Mesenchymal stem cell (in vitro differentiated cells and primary cell): ENCODE data around the gene BNC2.

Experiments used
- DNase-seq: peaks from one replicate; pipeline ENCODE4 v3.0.0-alpha.2; 2013
- H2AFZ ChIP-seq: one replicate; pipeline ENCODE4 v1.6.1; 2013; ENCODE audit warnings: low read depth, mild to moderate bottlenecking, control low read depth, inconsistent platforms, low read length, moderate library complexity
- H2AK5ac ChIP-seq: 2 replicates; pipeline ENCODE4 v1.6.1; 2013; ENCODE audit warnings: low read length, moderate library complexity, mild to moderate bottlenecking, inconsistent platforms; ENCODE audit not compliant: severe bottlenecking
- H2BK120ac ChIP-seq: one replicate; pipeline ENCODE4 v1.6.1; 2013; ENCODE audit warnings: low read depth, mild to moderate bottlenecking, inconsistent platforms, low read length, moderate library complexity
- H2BK12ac ChIP-seq, 2 experiments: one replicate each; pipeline ENCODE4 v1.6.1; 2013; ENCODE audit warnings: inconsistent platforms in 2 of 2, low read length in 2 of 2, mild to moderate bottlenecking in 2 of 2, moderate library complexity in 2 of 2, control low read depth in 1 of 2
- H2BK15ac ChIP-seq: one replicate; pipeline ENCODE4 v1.6.1; 2013; ENCODE audit warnings: mild to moderate bottlenecking, low read depth, inconsistent platforms; ENCODE audit not compliant: poor library complexity, severe bottlenecking
- H2BK5ac ChIP-seq: 2 replicates; pipeline ENCODE4 v1.6.1; 2013; ENCODE audit warnings: low read depth, mild to moderate bottlenecking, low read length, control low read depth, inconsistent platforms; ENCODE audit not compliant: poor library complexity, severe bottlenecking
- H3K14ac ChIP-seq, 2 experiments: one replicate each; pipeline ENCODE4 v1.6.1; 2013; ENCODE audit warnings: inconsistent platforms in 2 of 2, low read length in 2 of 2, control low read depth in 1 of 2, mild to moderate bottlenecking in 1 of 2, moderate library complexity in 1 of 2
- H3K18ac ChIP-seq, 2 experiments: one replicate each; pipeline ENCODE4 v1.6.1; 2013; ENCODE audit warnings: inconsistent platforms in 2 of 2, low read length in 2 of 2, control low read depth in 1 of 2, low read depth in 1 of 2, mild to moderate bottlenecking in 1 of 2
- H3K23ac ChIP-seq, 2 experiments: one replicate each; pipeline ENCODE4 v1.6.1; 2013; ENCODE audit warnings: inconsistent platforms in 2 of 2, low read length in 2 of 2, mild to moderate bottlenecking in 2 of 2, moderate library complexity in 2 of 2, control low read depth in 1 of 2
- H3K27ac ChIP-seq: 2 replicates; pipeline ENCODE4 v1.5.1; 2013; ENCODE audit warnings: mild to moderate bottlenecking, moderate library complexity, low read length, control low read depth, inconsistent platforms; ENCODE audit not compliant: poor library complexity, severe bottlenecking
- H3K27me3 ChIP-seq, 2 experiments: 2 replicates each; pipeline versions ENCODE4 v1.6.1 to v1.7.0; 2013; ENCODE audit warnings: low read length in 2 of 2, mild to moderate bottlenecking in 2 of 2, moderate library complexity in 2 of 2, control low read depth in 1 of 2, inconsistent platforms in 1 of 2; ENCODE audit not compliant: control insufficient read depth in 1 of 2, insufficient read depth in 1 of 2
- H3K36me3 ChIP-seq, 2 experiments: 2 replicates each; pipeline versions ENCODE4 v1.6.1 to v1.7.0; 2013; ENCODE audit warnings: low read length in 2 of 2, control low read depth in 1 of 2, inconsistent platforms in 1 of 2, low read depth in 1 of 2, mild to moderate bottlenecking in 1 of 2; ENCODE audit not compliant: insufficient read depth in 2 of 2, control insufficient read depth in 1 of 2
- H3K4ac ChIP-seq, 2 experiments: one replicate each; pipeline ENCODE4 v1.6.1; 2013; ENCODE audit warnings: inconsistent platforms in 2 of 2, low read length in 2 of 2, mild to moderate bottlenecking in 2 of 2, moderate library complexity in 2 of 2, control low read depth in 1 of 2, low read depth in 1 of 2
- H3K4me1 ChIP-seq: 2 replicates; pipeline ENCODE4 v1.6.1; 2013; ENCODE audit warnings: low read depth, low read length, control low read depth; ENCODE audit not compliant: control insufficient read depth, insufficient read depth
- H3K4me2 ChIP-seq: 2 replicates; pipeline ENCODE4 v1.6.1; 2013; ENCODE audit warnings: low read length, mild to moderate bottlenecking, inconsistent platforms; ENCODE audit not compliant: poor library complexity, severe bottlenecking
- H3K4me3 ChIP-seq, 2 experiments: 2 replicates each; pipeline versions ENCODE4 v1.5.1 to v1.7.0; 2013; ENCODE audit warnings: low read length in 2 of 2, mild to moderate bottlenecking in 2 of 2, control low read depth in 1 of 2, low read depth in 1 of 2; ENCODE audit not compliant: insufficient read depth in 1 of 2
- H3K79me1 ChIP-seq: replicated peaks from 2 replicates; pipeline ENCODE4 v1.6.1; 2013; ENCODE audit warnings: mild to moderate bottlenecking, control low read depth, low read length, inconsistent platforms; ENCODE audit not compliant: poor library complexity, severe bottlenecking
- H3K9ac ChIP-seq: 2 replicates; pipeline ENCODE4 v1.7.0; 2013; ENCODE audit warnings: mild to moderate bottlenecking, low read length, moderate library complexity
- H3K9me3 ChIP-seq: 2 replicates; pipeline ENCODE4 v1.7.0; 2013; ENCODE audit warnings: mild to moderate bottlenecking, low read length; ENCODE audit not compliant: control insufficient read depth
- H4K8ac ChIP-seq: one replicate; pipeline ENCODE4 v1.6.1; 2013; ENCODE audit warnings: inconsistent platforms, mild to moderate bottlenecking, low read length, moderate library complexity
- H4K91ac ChIP-seq: one replicate; pipeline ENCODE4 v1.6.1; 2013; ENCODE audit warnings: mild to moderate bottlenecking, low read length, inconsistent platforms
- WGBS: methylation state at CpG from one replicate; pipeline ENCODE4 v1.1.7; 2013; ENCODE audit warnings: mixed read lengths; 5-methylcytosine and 5-hydroxymethylcytosine counted together

The BNC2 gene

GRCh38 chr9:16461137-16461840 is 409.2 kb downstream of the BNC2 start:
- H3K14ac ChIP-seq = no peak overlapping the region
- H3K27me3 ChIP-seq = no peaks in the 10 kb centered on the region
- peak overlapping the region; percentile 45 for H3K27ac ChIP-seq
- no peak overlapping the region for H2AFZ ChIP-seq
- no peak overlapping the region for H2BK15ac ChIP-seq
- no peak overlapping the region for H2BK120ac ChIP-seq
- H3K4ac ChIP-seq = no peak overlapping the region
- peaks cover 10% of the 10 kb centered on the region for H3K4me1 ChIP-seq
- H3K4me2 ChIP-seq = no peak overlapping the region
- H3K9me3 ChIP-seq = no peaks in the 10 kb centered on the region
- H3K18ac ChIP-seq = no peak overlapping the region
- peaks cover 26% of the 10 kb centered on the region for H3K79me1 ChIP-seq
- no peak overlapping the region for H3K4me3 ChIP-seq
- 46% methylated on average over 8 of the region's 12 CpGs for WGBS
- H3K36me3 ChIP-seq = no peaks in the 10 kb centered on the region
- no peak overlapping the region for H2AK5ac ChIP-seq
- no peak overlapping the region for H2BK12ac ChIP-seq
- no peak overlapping the region for H4K91ac ChIP-seq
- DNase-seq = no peak
- peak overlapping the region; percentile 71 for H4K8ac ChIP-seq
- H3K9ac ChIP-seq = no peak overlapping the region
- no peak overlapping the region for H3K23ac ChIP-seq
- no peak overlapping the region for H2BK5ac ChIP-seq

GRCh38 chr9:16460696-16461095 is 409.8 kb downstream of the BNC2 start:
- DNase-seq = no peak
- Histone ChIP-seq H4K91ac (no peak overlapping the region), H2BK12ac (no peak overlapping the region), H3K14ac (no peak overlapping the region), H3K4me1 (peaks cover 10% of the 10 kb centered on the region), H3K18ac (peak overlapping the region; percentile 29 to 57), H3K23ac (no peak overlapping the region), H4K8ac (no peak overlapping the region), H3K9me3 (no peaks in the 10 kb centered on the region), H2BK5ac (no peak overlapping the region), H3K27ac (no peak overlapping the region), H3K4me2 (no peak overlapping the region), H2AFZ (no peak overlapping the region), H3K79me1 (peaks cover 26% of the 10 kb centered on the region), H3K27me3 (no peaks in the 10 kb centered on the region), H3K36me3 (no peaks in the 10 kb centered on the region), H2BK15ac (no peak overlapping the region), H2AK5ac (peak overlapping the region; percentile 52), H2BK120ac (no peak overlapping the region), H3K4ac (no peak overlapping the region), H3K9ac (no peak overlapping the region), H3K4me3 (no peak overlapping the region)
- WGBS = 92% methylated on average over 5 of the region's 6 CpGs

- Histone ChIP-seq H2AFZ (no peak overlapping the region), H3K79me1 (peaks cover 24% of the 10 kb centered on the region), H3K14ac (no peak overlapping the region), H3K4me3 (no peak overlapping the region), H3K4ac (no peak overlapping the region), H2BK15ac (no peak overlapping the region), H3K4me1 (peaks cover 10% of the 10 kb centered on the region), H3K27me3 (no peaks in the 10 kb centered on the region), H3K27ac (no peak overlapping the region), H2BK12ac (no peak overlapping the region), H3K9me3 (no peaks in the 10 kb centered on the region), H2BK120ac (no peak overlapping the region), H3K36me3 (no peaks in the 10 kb centered on the region), H3K4me2 (no peak overlapping the region), H2BK5ac (no peak overlapping the region), H3K18ac (no peak overlapping the region), H4K91ac (no peak overlapping the region), H4K8ac (no peak overlapping the region), H3K23ac (no peak overlapping the region), H2AK5ac (no peak overlapping the region), H3K9ac (peak overlapping the region; percentile 13)
- WGBS = 69% methylated on average over 1 of the region's 6 CpGs
- DNase-seq = peak; percentile 35
These were observed 410.9 kb downstream of the BNC2 start for GRCh38 chr9:16459421-16460148.

GRCh38 chr9:16458696-16459420 is 411.6 kb downstream of the BNC2 start:
- WGBS = 71% methylated on average over 6 of the region's 6 CpGs

More at GRCh38 chr9:16458696-16459420, 411.6 kb downstream of the BNC2 start:
- no peaks in the 10 kb centered on the region for H3K9me3 ChIP-seq
- H2AK5ac ChIP-seq = no peak overlapping the region
- H3K4me3 ChIP-seq = no peak overlapping the region
- H3K27me3 ChIP-seq = no peaks in the 10 kb centered on the region
- no peaks in the 10 kb centered on the region for H3K36me3 ChIP-seq
- peak; percentile 60 for DNase-seq
- H2BK120ac ChIP-seq = no peak overlapping the region
- H4K8ac ChIP-seq = peak overlapping the region; percentile 87
- H2AFZ ChIP-seq = no peak overlapping the region
- H3K79me1 ChIP-seq = peaks cover 27% of the 10 kb centered on the region
- H3K27ac ChIP-seq = no peak overlapping the region
- no peak overlapping the region for H2BK5ac ChIP-seq
- H3K4me2 ChIP-seq = no peak overlapping the region
- peaks cover 10% of the 10 kb centered on the region for H3K4me1 ChIP-seq
- H3K9ac ChIP-seq = peak overlapping the region; percentile 13
- peak overlapping the region in 1 of 2 experiments; percentile 54 for H3K18ac ChIP-seq
- no peak overlapping the region for H4K91ac ChIP-seq
- H3K23ac ChIP-seq = no peak overlapping the region
- H3K4ac ChIP-seq = peak overlapping the region in 1 of 2 experiments; percentile 3
- no peak overlapping the region for H2BK15ac ChIP-seq
- peak overlapping the region in 1 of 2 experiments; percentile 52 for H2BK12ac ChIP-seq
- no peak overlapping the region for H3K14ac ChIP-seq
